GM21367 (cell line): ENCODE results near the gene RRAD.

Source experiments
- ATAC-seq: cut with Tn5 transposase; IDR thresholded peaks from one replicate; pipeline ENCODE4 v1.9.1; 2021; ENCODE audit not compliant: unreplicated experiment

RRAD gene

DNA sequence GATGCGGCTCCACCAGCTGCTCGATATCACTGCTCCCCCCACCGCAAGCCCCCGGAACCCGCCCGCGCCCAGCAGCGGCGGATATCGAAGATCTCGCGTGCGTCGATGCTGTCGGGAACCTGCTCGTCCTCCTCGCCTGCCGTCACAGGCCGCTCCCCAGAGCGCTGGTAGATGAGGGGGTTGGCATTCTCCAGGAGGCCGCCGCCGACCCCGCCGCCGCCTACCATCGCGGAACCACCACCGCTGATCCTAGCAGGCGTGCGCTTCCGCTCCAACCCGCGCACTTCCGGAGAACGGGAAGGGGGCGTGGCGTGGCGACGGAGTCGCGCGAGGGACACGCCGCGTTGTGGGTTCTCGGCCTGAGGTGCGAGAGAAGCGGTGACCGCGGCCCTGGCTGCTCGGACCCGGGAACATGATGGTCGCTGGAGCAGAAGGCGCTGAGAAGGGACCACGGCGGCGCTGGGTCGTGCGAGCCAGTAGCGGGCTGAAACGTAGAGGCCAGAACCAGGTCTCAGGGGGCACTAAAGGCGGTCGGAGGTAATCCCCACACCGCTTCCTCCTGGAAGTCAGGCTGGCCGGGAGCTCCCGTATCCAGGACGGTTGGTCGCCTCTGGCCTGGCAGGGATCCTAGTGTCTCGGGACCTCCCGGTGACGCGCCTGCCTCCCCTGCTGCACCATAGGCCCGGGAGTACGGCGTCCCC is 9.0 kb upstream of the RRAD start, which contains the start of gene CIAO2B:
Gene CIAO2B (minus strand): TSS at position 265 of the 701 bp plus-strand sequence. CDS start 38 bp downstream, at position 227.
- no peak for ATAC-seq

DNA sequence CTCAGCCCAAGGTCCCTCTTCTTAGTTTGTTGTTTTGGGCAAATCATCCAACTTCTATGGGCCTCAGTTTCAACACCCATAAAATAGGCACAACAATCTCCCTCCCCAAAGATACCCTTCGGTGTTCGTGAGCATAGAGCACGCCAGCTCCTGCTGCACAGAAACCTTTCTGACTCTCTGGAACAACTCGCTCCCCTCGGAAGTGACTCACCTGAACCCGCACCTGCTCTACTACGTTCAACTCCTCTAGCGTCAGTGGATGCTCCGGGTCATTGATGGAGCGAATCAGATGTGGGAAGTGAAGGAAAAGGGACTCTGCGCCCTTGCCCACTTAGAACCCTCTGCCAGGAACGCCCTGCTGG is 8.4 kb upstream of the RRAD start:
- ATAC-seq, result no peak

DNA sequence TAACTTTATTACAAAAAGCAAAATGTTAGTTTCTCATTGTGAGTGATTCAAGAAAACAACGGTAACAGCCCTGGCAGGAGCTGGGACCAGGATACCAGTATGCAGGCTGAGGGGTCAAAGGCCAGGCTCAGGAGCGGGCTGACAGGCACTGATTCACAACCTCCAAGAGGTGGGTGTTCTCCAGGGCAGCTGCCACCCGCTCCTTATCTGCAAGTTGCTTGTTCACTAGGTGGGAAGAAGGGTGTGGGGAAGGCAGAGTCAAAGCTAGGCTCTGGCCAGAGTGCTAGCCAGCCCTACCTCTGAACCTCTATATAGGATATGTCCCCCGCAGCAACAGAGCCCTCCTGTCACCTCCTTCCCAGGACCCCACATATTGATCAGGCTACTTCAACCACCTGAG is 6.7 kb upstream of the RRAD start:
- no peak for ATAC-seq

DNA sequence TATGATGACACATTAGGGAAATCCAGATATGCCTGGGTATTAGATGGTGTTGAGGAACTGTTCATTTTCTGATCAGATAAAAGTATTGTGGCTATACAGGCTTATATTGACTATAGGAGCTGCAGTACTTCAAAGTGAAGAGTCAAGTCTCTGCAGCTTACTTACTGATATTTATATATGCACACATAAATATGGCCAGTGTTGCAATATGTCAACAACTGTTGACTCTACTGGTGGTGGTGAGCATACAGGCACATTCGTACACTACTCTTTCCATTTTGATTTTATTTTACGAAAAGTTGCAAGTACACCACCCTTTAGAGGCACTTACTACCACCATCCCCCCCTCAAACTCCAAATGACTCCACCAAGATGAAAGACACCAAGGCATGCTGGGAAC is 6.3 kb upstream of the RRAD start:
- ATAC-seq, result no peak

DNA sequence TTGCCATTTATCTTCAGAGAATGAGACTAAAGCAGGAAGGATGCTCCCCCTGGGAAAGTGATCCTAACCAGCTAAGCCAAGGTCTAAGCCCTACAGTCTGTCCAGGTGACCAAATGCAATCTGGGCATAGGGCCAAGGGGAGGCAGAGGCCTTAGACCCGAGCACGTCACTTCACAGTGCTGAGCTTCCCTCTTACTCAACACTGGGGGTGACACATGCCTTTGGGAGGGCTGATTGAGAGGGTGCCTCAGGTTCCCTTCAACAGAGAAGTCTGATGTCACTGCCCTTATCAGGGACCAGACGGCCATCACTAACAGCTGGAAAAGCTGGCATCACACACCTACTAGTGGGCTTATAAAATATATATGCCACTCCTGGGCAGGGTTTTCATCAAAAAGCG is 4.9 kb upstream of the RRAD start:
- ATAC-seq, result no peak

DNA sequence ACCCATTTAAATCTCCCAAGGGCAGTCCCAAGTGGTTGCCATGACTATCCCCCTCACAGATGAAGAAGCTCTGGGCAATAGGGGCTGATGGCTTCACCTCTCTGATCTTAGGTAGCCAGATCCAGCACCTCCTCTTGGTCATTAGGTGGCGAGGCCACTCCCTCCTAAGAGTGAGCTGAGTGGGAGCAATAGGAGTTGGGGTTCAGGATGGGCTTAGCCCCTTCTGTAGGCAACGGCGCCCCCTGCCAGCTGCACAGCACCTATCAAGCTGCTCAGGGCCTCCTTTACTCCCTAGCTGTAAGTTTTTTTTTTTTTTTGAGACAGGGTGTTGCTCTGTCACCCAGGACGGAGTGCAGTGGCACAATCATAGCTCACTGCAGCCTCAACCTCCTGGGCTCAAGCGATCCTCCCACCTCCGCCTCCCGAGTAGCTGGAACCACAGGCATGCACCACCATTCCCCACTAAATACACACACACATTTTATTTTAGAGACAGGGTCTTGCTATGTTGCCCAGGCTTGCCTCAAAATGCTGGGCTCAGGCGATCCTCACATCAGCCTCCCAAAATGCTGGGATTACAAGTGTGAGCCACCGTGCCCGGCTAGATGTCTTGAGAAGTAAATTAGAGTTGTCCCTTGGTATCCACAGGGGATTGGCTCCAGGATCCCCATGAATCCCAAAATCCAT is 3.5 kb upstream of the RRAD start:
- ATAC-seq, result no peak

DNA sequence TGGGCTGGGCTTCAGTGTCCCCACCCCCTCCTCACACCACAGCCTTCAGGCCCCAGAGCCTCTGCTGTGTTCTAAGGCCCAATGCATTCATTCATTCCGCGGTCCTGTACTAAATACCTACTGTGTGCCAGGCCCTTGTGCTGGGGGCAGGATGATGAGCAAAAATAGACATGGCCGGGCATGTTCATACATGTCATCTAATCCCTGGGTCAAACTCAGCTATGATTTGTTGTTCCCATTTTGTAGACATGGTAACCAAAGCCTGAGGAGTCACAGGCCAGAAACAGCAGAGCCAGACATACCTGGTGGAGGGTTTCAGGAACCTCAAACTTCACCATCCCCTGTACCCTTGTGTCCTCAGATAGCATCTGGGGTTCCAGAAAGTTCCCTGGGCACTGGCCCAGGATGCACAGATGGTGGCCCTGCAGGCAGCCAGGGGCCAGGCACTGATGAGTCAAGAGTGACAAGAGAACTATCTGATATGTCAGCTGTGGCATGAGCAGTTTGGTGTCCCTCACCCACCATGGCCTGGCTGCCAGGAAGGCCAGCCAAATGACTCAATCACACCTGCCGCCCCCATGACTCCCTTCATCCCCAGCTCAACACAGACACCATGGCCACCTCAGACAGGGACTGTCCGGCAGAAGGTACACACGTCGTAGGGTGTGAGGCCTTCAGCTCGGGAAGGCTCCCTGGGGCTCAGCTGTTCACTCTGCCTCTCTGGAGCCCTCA is 2.7 kb upstream of the RRAD start:
- ATAC-seq, result no peak

DNA sequence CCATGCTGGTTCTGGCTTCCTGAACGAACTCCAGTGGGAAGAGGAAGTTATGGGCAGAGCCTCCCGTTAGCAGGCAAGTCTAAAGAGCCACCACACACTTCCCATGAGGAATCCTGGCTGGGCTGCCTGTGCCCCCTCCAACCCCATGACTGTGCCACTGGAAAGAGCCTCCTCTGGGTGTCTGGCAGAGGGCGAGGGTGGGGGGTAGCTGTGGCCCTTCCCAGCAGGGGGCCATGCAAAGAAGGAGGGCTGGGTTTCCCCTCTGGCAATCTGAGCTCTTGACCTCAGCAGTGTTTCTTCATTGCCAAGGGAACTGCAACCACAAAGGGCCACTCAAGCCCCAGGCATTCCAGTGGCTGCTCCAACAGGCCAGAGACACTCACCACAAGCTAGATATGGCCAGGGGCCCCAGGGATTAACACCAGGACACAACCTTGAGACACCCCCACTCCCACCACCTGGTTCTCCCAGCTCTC is 1.7 kb upstream of the RRAD start:
- ATAC-seq, result no peak

DNA sequence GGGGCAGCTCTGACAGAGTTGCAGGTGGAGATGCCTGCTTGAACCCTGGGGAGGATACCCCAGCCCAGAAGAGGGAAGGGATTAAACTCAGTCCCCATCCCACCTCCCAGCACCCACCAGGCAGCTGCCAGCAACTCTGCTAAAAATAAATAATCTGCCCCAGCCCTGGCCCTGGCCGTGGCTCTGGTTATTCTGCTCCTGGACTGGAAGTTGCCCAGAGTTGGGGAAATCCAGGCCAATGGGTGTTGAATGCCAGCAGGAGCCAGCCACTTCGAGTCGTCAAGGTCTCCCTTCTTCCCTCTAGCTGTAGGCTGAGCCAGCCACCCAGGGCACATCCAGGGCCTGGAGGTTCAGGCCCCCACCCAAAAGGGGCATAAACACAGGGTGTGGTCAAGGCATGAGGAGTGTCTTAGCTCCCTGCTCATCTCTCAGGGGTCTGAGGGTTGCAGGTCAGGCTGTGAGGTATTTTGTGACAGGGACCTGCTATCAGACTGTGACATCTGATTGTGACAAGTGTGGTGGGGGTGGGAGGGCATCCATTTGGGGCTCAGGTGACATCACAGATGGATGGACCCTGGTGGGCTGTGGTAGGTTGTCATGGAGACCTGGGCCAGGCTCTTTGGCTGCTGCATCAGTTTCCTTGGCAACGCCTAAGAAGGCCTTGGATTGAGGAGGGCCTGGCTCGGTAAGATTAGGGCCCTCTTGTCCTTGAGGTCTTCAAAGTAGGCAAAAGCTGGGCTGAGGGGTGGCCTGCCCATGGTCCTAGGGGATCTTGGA is 1.0 kb upstream of the RRAD start:
- ATAC-seq, result no peak

DNA sequence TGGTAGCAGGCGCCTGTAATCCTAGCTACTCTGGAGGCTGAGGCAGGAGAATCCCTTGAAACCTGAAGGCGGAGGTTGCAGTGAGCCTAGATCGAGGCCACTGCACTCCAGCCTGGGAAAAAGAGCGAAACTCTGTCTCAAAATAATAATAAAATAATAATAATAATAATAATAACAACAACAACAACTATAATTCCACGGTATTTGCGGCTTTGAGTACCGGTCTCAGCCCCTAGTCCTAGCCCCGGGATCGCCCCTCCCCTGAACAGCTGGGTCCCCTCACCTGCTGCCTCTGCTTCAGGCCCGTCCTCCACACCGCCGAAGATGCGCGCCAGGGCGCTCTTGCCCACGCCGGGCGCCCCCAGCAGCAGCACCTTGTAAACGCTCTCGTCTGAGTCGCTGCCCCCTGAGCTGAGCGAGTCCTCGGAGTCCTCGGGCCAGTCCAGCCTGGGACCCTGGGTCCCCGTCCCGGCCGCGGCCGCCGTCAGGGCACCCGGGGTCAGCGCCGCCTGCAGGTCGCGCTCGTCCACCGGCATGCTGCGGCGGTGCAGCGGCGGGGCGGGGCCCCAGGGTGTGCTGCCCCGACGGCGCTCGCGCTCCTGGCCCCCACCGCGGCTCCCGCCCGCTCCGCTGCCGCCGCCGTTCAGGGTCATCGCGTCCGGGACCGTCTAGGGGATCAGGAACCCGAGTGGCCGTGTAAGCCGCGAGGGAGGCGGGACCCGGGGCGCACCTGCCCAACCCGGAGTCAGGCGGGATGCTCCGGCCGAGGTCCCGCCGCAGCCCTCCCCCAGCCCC is 611 bp downstream of the RRAD start:
- ATAC-seq, result no peak

DNA sequence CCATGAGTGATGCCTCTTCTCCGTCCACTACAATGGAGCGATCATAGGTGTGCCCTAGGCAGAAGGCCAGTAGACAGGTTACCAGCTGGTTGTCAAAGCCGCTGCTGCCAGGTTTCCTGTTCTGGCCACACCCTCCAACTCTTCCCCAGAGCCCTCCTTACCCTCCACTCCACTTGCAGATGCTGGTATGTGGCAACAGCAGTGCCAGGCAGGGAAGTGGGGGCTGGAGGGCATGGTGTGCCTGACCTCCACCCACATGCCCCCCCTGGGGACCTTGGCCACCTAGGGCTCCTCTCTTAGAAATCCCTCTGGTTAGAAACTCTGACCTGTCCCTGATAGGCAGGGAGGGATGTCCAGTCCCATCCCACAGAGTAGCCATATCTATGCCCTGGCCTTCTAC is 1.5 kb downstream of the RRAD start:
- ATAC-seq, result no peak

DNA sequence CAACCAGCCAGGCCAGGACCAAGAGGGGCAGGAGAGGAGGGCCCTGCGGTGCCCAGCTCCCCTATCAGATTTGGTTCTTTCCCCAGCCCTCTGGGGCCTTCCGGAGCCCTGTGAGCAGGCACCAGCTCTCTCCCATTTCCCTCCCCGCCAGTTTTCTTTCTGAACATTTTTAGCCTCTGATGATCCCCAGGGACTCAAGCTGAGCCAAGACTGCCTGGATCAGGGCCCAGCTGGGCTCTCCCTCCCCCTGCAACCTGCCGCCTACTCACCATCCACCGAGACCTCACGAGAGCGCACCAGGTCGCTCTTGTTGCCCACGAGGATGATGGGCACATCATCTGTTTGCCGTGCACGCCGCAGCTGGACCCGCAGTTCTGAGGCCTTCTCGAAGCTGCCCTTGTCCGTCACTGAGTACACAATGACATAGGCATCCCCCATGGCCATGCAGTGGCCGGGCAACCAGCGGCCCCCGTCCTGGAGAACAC is 2.0 kb downstream of the RRAD start:
- ATAC-seq, result no peak

DNA sequence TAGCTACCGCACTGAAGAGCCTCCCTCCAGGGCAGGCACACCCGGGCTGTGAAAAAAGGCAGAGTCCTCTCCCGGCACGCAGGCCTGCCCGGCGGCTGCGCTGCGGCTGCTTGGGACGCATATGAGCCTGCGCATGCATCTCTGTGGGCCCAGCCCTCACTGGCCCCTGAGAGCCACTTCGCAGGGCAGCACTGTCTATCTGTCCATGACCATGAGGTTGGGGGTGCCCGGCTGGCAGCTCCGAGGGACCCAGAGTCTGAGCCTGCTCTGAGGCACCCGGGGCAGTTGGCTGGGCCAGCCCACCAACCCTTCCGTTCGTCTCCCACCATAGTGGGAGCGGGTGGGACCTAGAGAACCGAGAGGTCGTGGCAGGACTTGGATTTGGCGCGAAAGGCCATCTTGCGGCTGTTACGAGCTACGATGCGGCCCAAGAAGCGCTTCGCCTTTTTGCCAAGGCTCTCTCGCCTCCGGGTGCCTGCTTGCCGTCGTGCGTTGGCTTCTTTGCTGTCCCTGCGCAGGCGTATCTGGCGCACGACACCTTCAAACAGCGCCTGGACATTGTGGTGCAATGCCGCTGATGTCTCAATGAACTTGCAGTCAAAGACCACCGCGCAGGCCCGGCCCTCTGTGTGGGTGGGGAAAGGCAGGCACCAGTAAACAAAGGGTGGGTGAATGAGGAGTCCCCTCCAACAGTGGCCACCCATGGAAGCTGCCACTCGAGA is 3.4 kb downstream of the RRAD start:
- ATAC-seq, result no peak

DNA sequence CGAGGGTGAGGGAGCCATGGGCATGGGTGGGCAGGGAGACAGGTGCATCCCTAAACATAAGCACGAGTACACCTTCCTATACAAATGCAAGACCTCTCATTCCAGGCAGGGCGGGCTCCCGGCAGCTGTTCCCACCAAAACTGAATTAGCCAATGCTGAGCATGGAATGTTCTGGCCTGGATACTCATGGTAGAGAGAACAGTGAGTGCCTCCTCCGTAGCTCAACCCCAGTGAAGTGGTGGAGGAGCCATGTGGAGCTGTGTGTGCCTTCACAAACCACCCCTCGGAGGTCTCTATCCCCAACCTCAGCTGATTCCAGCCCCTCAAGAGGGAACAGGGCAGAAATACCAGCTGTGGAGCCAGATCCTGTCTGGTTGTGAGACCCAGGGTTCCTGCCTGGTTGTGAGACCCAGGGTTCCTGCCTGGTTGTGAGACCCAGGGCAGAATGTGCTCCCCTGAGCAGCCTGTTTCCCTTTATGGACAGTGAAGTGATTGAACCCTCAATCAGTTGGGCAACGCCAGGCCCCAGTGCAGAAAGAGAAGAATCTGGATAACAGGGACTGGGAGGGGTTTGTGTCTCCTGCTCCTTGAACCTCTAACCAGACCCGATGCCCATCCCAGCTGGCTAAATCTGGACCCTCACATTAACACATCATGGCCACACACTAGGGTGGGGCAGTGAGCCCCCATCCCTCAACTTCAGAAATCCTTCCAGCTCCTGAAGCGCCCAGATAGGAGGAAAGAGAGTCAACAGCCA is 4.2 kb downstream of the RRAD start:
- no peak for ATAC-seq

DNA sequence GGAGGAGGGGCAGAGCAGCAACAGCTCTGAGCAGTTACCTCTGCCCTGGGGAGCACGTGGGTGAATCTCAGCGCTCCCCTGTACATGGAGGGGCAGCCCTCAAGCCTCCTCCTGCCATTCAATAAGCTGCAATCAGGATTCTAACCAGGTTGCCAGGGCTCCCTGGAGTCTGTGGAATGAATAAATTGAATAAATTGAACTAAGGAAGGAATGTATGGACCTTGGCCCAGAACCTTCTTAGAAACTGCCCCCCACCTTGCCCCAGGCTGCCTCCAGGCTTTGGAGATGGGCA is 5.1 kb downstream of the RRAD start:
- no peak for ATAC-seq

DNA sequence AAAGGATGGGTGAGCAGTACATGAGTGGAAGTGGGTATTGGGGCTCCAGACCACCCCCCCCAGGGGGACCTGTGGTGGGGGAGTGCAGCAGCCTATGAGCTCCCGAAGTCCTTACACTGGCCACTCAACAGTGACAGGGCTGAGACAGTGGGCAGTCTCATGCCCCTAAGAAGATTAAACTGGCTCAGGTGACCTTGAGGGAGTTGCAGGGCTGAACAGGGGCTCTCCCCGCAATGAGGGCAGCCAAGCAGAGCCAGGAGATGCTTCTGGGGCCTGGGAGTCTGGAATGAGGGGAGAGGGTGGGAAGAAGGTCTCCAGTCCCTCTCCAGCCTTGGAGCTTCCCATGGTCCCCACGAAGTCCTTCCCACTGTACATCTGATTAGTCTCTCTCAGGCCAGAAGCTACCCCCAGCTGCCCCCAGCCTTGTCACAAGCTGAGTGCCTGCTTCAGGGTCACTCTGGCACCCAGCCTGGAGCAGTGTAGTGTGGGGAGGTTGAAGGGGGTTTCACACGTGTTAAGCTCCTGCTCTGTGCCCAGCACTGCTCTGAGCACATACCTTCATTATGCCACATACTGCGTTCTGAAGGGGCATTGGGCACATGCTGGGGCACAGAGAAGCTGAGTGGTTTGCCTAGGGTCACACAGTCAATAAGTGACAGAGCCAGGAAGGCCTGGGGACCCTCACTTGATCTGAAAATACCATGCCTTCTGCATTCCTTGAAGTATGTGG is 5.6 kb downstream of the RRAD start:
- no peak for ATAC-seq

DNA sequence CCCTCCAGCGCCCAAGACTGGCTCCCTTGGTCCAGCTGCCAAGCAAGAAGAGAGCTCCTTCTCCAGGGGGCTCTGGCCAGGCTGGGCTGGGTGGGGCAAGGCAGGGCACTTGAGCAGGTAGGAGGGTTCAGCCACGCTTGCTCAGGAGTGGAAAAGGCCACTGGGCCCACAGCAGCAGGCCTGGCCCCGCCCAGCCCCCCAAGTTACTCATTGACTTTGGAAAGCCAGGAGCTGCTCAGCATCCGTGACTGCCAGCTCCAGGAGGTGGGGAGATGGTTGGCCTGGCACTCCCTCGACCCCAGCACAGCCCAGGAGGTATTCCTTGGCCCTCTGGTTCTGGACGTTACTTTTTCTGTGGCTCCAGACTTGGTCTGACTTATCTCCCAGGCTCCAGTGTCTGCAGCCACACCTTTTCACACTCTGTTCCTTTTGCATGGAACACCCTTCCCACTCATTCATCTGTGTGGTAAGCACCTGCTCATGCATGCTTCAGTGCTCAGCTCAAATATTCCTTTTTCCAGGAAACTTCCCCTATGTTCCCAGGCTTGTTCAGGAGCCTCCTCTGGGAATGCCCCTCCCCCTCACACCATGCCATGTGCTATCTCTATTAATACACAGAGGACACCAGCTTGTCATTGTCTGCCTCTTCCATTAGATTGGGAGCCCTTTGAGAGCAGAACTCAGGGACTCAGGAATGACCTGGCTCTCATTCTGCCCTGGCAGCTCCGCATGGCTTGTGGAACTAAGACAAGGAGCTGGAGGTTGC is 6.3 kb downstream of the RRAD start, which contains the start of gene CDH16:
Gene CDH16 (minus strand): TSS at position 83 of the 766 bp plus-strand sequence. CDS start 820 bp downstream, outside the sequence.
- no peak for ATAC-seq

DNA sequence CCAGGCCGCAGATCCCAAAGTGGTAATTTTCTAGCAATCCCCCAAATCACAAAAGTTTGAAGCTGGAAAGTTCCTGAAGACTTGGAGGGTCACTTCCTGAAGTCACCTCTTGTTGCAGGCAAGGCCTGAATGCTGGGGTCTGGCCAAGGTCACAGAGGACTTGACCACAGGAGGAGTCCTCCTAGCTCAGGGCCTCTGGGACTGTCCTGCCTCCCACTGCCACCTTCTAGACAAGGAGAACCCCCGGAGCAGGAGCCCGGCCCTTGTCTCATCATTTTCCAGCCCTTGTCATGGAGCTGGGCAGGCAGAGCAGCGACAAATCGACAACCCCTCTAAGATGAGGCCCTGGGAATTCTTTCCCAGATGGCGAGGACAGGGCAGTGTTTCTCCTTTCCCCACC is 7.0 kb downstream of the RRAD start:
- ATAC-seq, result no peak
